ENCODE measurements around the gene DNAH7. TPM values are rescaled to one million over a fixed set of nuclear protein-coding genes. Genes with fewer than 3 reads are reported as not detected.
"Not testable (repeated sequence)": the region's sequence is repeated elsewhere in the genome, so short reads cannot be mapped to it uniquely, and the experiment has no call there.

Gene DNAH7
- total and polyA plus RNA-seq, 2 donors (not counting 3 experiments of a cell fraction or from before 2014, with no cell fraction given) = 0.15 to 0.24 TPM

GRCh38 chr2:196096264-196096663 is 27.6 kb upstream of the DNAH7 start:
- Histone ChIP-seq H3K4me3 (replicated peaks in 1 of 3; ENCODE audit: insufficient read depth in 1 of 3, low read depth in 1 of 3, low read length in 3 of 3) (no peak overlapping the region), H3K4me2 (ENCODE audit: insufficient read depth, low read length) (no peak overlapping the region), H4K20me1 (replicated peaks; ENCODE audit: control insufficient read depth, extremely low read depth, insufficient read depth, low read length) (no peaks in the 10 kb centered on the region), H3K9me1 (replicated peaks; ENCODE audit: control insufficient read depth, extremely low read depth, insufficient read depth, low read length) (no peaks in the 10 kb centered on the region), H3K27me3 (ENCODE audit: control insufficient read depth in 2 of 2, insufficient read depth in 2 of 2, low read length in 2 of 2) (peaks cover 0 to 2% of the 10 kb centered on the region in 2 experiments), H3K4me1 (ENCODE audit: control insufficient read depth, extremely low read depth, insufficient read depth, low read length) (peaks cover 6% of the 10 kb centered on the region), H3K9me3 (replicated peaks; ENCODE audit: control insufficient read depth, insufficient read depth, low read length) (no peaks in the 10 kb centered on the region), H2AFZ (ENCODE audit: low read depth, low read length) (no peak overlapping the region), H3K27ac (ENCODE audit: insufficient read depth, low read depth, low read length) (no peak overlapping the region), H3K36me3 (ENCODE audit: control insufficient read depth in 2 of 2, extremely low read depth in 1 of 2, insufficient read depth in 2 of 2, low read length in 2 of 2) (no peaks in the 10 kb centered on the region), H3K79me2 (ENCODE audit: control insufficient read depth, insufficient read depth, low read length) (no peaks in the 10 kb centered on the region), H3K9ac (replicated peaks; ENCODE audit: extremely low read depth, insufficient read depth, low read length) (no peak overlapping the region)
- dilution Hi-C loops (cut with MboI; ENCODE audit: extremely low pct_ligation_motif_present, low sequenced_read_pairs) = no loop called here
- POLR2A ChIA-PET = no interaction called here
- DNase-seq (ENCODE audit: low read depth, low spot score) = no peak
- no peak for FAIRE-seq
- TF ChIP-seq FOS (IDR thresholded peaks at IDR 0.05; ENCODE audit: borderline replicate concordance, insufficient read depth, low read length) (no peak), GATA2 (IDR thresholded peaks at IDR 0.05; ENCODE audit: insufficient read depth, insufficient read length, low read depth, low read length) (no peak), CTCF (IDR thresholded peaks at IDR 0.05; ENCODE audit: extremely low read depth in 1 of 2, insufficient read depth in 1 of 2, low read depth in 1 of 2, low read length in 2 of 2) (no peak), MYC (IDR thresholded peaks at IDR 0.05; ENCODE audit: low read depth, low read length) (no peak), POLR2AphosphoS5 (IDR thresholded peaks at IDR 0.05; ENCODE audit: insufficient read depth, low read depth, low read length) (no peak), MAX (IDR thresholded peaks at IDR 0.05; ENCODE audit: insufficient read depth, insufficient read length) (no peak), JUN (IDR thresholded peaks at IDR 0.05; ENCODE audit: borderline replicate concordance, insufficient read depth, insufficient read length, low read depth) (no peak), EZH2 (IDR thresholded peaks at IDR 0.05; ENCODE audit: borderline replicate concordance, low read depth, low read length, severe bottlenecking) (no peak), POLR2A (IDR thresholded peaks at IDR 0.05; ENCODE audit: low read depth, low read length) (no peak)
- intact Hi-C loops (cut with micrococcal nuclease) = no loop called here
- CTCF ChIA-PET = no interaction called here
- BruUV-seq (replicated peaks) = no TSS peak

- POLR2A ChIA-PET; H3K36me3 ChIP-seq (ENCODE audit: control insufficient read depth in 2 of 2, extremely low read depth in 1 of 2, insufficient read depth in 2 of 2, low read length in 2 of 2); H3K4me3 ChIP-seq (replicated peaks in 1 of 3; ENCODE audit: insufficient read depth in 1 of 3, low read depth in 1 of 3, low read length in 3 of 3); dilution Hi-C loops (cut with MboI; ENCODE audit: extremely low pct_ligation_motif_present, low sequenced_read_pairs); H3K9me3 ChIP-seq (replicated peaks; ENCODE audit: control insufficient read depth, insufficient read depth, low read length); H4K20me1 ChIP-seq (replicated peaks; ENCODE audit: control insufficient read depth, extremely low read depth, insufficient read depth, low read length); DNase-seq (ENCODE audit: low read depth, low spot score); BruUV-seq (replicated peaks); H3K79me2 ChIP-seq (ENCODE audit: control insufficient read depth, insufficient read depth, low read length); H3K4me1 ChIP-seq (ENCODE audit: control insufficient read depth, extremely low read depth, insufficient read depth, low read length); H3K27me3 ChIP-seq (ENCODE audit: control insufficient read depth in 2 of 2, insufficient read depth in 2 of 2, low read length in 2 of 2); H2AFZ ChIP-seq (ENCODE audit: low read depth, low read length); H3K27ac ChIP-seq (ENCODE audit: insufficient read depth, low read depth, low read length); intact Hi-C loops (cut with micrococcal nuclease); H3K9me1 ChIP-seq (replicated peaks; ENCODE audit: control insufficient read depth, extremely low read depth, insufficient read depth, low read length); FAIRE-seq; H3K9ac ChIP-seq (replicated peaks; ENCODE audit: extremely low read depth, insufficient read depth, low read length); H3K4me2 ChIP-seq (ENCODE audit: insufficient read depth, low read length): not testable (repeated sequence)
- CTCF ChIA-PET = interaction anchor here (2.2 kb wide), 1 partner anchor 12 kb away, joined by 4 read pairs; no protein-coding TSS in a partner anchor
Measured at GRCh38 chr2:196089448-196089847, 20.8 kb upstream of the DNAH7 start.
